Measurements from ENCODE around the gene ZNF716.
"Not testable (repeated sequence)": the region's sequence is repeated elsewhere in the genome, so short reads cannot be mapped to it uniquely, and the experiment has no call there.

Gene ZNF716

GRCh38 chr7:57449904-57450303 lies at the start of gene ZNF716:
Gene ZNF716 (plus strand): TSS chr7:57450177. CDS start chr7:57450289, 112 bp downstream.
- no peak for DNase-seq (ENCODE audit: low spot score)

DNA sequence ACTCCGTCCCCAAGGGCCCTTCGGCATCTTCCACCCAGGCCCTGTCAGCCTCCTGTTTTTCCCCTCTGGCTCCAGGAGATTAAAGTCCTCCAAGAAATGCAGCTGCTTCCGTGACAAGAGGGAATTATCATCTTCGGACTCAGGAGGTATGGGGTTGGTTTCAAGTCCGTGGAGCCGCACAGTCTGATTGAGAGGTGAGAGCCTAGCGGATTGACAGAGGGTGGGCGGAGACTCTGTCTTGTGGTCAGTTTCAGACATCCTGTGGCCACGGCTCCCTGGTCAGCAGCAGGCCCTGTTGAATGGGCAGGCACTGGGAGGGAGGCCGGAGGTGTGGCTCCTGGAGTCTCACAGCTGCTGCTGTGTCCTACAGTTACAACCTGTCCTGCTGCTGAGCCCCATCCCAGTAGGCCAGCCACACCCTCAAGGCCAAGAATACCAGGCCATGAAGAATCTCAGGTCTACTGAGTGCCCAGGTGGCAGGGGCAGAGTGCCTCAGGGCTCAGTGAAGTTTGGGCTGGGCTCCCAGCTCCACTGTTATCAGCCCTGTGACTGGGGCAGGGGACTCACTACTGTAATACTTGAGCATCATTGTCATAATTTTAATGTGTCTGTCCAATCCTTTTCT lies 49.3 kb upstream of the ZNF716 start:
- DNase-seq (ENCODE audit: low spot score): no peak

DNA sequence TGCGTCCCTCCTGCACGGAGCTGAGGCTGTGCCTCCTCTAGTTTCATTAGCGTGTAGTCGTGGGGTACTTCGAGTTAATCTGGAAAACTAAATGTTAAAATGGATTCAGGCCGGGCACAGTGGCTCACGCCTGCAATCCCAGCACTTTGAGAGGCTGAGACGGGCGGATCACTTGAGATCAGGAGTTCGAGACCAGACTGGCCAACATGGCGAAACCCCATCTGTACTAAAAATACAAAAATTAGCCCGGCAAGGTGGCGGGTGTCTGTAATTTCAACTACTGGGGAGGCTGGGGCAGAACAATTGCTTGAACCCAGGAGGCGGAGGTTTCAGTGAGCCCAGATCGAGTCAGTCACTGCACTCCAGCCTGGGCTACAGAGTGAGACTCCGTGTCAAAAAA lies 46.9 kb upstream of the ZNF716 start:
- DNase-seq (ENCODE audit: low spot score): not testable (repeated sequence)

DNA sequence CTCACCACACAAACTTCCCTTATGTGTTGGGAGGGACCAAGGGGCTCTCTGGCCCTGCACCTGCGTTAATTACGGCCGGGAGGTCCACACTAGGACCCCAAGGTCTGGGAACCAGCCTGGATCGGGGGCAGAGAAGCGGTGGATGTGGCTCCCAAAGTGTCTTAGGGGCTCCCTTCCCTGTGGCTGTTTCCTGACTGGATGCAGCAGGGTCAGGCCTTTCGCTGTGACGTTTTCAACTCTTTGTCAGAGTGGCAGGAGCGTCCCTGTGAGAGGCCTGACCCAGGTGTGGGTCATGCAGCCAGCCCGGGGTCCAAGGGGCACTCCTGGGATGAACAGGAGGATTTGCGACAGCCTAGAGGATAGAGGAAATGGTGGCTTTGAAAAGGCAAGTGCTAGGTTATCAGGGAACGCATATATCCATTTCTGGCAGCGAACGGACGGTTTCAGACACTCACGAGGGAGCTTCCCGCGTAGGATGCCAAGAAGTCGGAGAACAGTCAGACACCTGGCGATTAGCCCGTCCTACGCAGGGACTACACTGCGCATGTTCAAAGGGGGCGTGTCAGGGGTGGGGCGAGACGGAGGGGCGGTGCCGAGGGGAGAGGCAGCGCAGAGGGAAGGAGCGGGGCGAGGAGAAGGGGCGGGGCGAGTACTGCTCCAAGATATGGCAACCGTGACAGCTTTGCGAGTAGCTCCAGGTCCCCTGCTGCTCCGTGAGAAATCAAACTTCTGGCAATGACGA lies 46.2 kb upstream of the ZNF716 start:
- no peak for DNase-seq (ENCODE audit: low spot score)

DNA sequence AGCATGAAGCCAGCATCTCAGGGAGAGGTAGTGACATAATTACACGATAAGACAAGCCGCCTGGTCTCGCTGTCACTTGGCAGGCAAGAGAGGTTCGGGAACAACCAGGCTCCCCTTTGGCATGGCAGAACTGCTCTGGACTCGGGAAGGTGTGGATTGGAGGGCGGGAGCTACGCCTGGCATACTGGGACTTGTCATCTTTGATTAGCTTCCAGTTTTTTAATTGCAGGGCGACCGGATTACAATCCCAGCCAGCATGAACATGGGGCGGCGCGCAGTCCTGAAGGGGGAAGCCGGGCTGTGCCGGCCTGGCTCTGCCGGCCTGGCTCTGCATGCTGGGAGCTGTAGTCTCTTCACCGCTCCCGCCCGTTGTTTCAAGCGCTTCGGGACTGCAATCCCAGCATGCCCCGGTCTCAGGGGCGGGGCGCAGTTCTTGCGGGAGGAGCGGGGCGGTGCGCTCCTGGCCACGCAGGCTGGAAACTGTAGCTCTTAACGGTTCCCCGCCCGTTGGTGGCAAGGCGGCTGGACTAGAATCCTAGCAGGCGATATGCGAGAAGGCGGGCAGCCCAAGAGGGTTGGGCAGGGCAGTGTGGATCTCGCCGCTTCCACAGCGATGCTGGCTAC lies 45.5 kb upstream of the ZNF716 start:
- no peak for DNase-seq (ENCODE audit: low spot score)

- no peak for DNase-seq (ENCODE audit: low spot score)
Observed at GRCh38 chr7:57404967-57405421, 45.0 kb upstream of the ZNF716 start.

DNA sequence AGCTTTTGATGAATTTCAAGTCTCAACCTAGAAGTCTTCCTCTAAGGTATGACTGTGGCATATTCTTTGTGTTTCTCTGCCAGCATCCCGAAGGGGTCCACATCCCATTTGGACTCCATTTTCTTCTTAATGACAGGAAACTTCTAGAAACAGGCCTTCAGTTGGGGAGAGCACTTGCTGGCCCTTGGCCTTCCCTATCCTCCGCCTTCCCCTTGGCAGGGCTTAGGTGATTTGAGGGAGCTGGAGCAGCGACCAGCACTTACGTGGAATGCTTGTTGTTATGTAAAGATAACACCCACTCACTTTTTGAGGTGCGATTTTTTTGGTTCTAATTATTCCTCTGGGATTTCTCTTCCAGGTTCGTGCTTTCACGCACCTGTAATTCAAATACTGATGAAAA lies 42.9 kb upstream of the ZNF716 start:
- no peak for DNase-seq (ENCODE audit: low spot score)

- no peak for DNase-seq (ENCODE audit: low spot score)
Observed at GRCh38 chr7:57412168-57412567, 37.8 kb upstream of the ZNF716 start.

DNA sequence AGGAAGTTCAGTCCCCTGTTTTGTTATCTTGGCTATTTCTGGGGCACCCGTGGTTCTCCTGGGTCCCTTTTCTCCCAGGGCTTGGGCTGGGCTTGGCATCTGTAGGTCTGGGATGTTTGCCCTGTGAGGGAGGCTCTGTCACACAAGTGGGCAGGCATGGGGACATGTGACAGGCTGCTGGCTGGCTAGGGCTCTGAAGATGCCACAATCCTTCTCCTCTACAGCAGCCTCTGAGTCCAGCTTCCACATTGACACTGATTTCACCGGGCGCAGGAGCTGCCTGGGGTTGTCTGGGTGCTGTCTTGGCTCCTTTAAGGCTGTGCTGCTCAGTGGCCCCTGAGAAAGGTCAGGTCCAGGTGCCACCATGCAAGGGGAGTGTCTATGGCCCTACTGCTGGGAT lies 37.4 kb upstream of the ZNF716 start:
- no peak for DNase-seq (ENCODE audit: low spot score)

DNA sequence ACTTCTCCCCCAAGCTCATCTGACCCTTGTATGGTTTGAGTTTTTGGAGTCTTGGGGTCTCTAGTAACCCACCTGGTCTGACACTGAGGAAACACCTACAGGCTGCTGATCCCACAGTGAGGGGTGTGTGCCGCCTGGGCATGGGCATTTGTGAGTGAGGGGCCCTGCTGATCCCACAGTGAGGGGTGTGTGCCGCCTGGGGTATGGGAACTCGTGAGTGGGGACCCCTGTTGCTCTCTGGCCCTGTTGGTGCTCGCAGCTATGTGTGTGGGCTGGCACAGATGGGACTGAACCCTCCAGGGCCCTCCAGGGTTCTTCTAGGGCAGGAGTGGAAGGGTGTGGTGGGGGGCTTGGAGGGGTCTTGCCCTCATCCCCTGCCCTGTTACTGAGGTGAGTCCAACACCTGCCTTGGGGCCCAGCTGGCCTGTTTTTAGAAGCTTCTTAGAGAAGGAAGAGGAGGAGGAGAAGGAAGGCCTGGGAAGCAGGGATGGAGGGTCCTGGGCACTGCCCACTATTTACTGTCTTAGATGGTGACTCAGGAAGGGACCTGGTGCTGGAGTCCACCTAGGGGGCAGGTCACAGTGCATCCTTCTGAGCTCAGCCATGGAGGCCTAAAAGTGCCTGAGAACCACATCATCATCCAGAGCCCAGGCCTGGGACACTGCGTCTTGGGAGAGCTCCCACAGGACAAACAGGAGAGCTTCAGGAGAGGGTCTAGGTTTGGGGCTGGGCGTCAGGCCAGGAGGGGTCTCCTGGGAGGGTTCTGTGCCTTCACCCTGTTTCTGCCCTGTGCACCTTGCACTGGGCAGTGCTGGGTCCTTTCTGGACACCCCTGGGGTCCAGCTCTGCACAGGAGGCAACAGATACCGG lies 36.2 kb upstream of the ZNF716 start:
- no peak for DNase-seq (ENCODE audit: low spot score)

DNA sequence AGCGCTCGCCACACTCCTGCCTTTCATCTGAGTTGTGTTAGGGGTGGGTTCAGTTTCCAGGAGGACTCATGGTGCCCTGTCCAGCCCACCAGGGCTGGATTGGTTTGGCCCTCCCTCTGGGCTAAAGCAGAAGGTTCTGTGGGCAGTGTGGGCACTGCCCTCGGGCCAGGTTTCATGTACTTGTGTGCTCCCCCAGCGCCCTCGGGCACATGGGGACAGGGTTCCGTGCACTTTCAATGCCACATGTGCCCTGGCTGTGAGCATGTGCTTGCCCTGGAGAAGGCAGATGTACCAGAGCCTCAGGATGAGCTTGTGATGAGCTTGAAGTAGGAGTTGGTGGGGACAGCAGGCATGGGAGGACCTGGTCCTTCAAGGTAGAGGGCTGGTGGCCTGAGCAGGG lies 35.6 kb upstream of the ZNF716 start:
- DNase-seq (ENCODE audit: low spot score): no peak

GRCh38 chr7:57414852-57415251 lies 35.1 kb upstream of the ZNF716 start:
- DNase-seq (ENCODE audit: low spot score): no peak

GRCh38 chr7:57415326-57415725 lies 34.7 kb upstream of the ZNF716 start:
- DNase-seq (ENCODE audit: low spot score): no peak

GRCh38 chr7:57415730-57416129 lies 34.2 kb upstream of the ZNF716 start:
- DNase-seq (ENCODE audit: low spot score): no peak

DNA sequence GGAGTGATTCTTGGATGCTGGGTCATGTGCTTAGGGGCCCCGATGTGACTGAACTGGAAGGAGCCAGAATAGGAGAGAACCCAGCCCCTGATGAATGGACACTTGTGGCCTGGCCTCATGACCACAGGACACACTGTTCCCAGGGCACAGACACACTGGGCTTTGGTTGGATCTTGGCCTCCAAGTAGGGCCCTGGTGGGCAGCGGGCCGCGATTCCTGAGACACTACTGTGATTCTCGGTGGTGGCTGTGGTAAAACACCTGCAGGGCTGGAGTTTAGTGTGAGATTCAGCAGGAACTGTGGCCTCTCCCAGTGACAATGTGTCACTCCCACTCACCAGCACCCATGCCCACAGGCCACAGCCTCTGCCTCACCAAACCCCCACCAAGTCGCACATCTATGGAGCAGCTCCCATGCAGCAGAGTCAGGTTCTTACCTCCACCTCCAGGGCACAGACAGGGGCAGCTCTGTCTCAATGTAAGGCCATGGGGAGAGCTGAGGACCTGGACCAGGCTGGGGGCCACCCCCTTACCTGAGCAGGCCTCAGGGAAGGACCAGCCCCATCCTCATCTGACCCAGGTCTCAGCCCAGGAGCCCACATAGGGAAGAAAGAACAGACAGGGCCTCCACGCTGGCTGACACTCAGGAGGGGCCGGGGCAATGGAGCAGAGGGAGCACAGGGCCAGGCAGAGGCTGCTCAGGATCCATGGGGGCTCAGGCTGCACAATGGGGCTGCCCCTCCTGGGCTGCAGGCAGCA lies 33.2 kb upstream of the ZNF716 start:
- DNase-seq (ENCODE audit: low spot score): no peak

- DNase-seq (ENCODE audit: low spot score): no peak
Observed at GRCh38 chr7:57417736-57418135, 32.2 kb upstream of the ZNF716 start.

GRCh38 chr7:57423768-57424167 lies 26.2 kb upstream of the ZNF716 start:
- no peak for DNase-seq (ENCODE audit: low spot score)

GRCh38 chr7:57424515-57425238 lies 25.3 kb upstream of the ZNF716 start:
- no peak for DNase-seq (ENCODE audit: low spot score)

- DNase-seq (ENCODE audit: low spot score): no peak
Observed at GRCh38 chr7:57425239-57425944, 24.6 kb upstream of the ZNF716 start.

- DNase-seq (ENCODE audit: low spot score): no peak
Observed at GRCh38 chr7:57425969-57426628, 23.9 kb upstream of the ZNF716 start.
